ENCODE measurements around the gene LTO1.
"Not testable (repeated sequence)": the region's sequence is repeated elsewhere in the genome, so short reads cannot be mapped to it uniquely, and the experiment has no call there.

LTO1 gene

GRCh38 chr11:69632900-69633299, 42.3 kb downstream of the LTO1 start:
- DNase-seq (ENCODE audit: low spot score): no peak

- DNase-seq (ENCODE audit: low spot score): no peak
Observed at GRCh38 chr11:69630424-69630823, 44.7 kb downstream of the LTO1 start.

GRCh38 chr11:69630017-69630416, 45.1 kb downstream of the LTO1 start:
- no peak for DNase-seq (ENCODE audit: low spot score)

GRCh38 chr11:69627551-69627950, 47.6 kb downstream of the LTO1 start:
- DNase-seq (ENCODE audit: low spot score): no peak

GRCh38 chr11:69625476-69625875, 49.7 kb downstream of the LTO1 start:
- DNase-seq (ENCODE audit: low spot score): no peak

- no peak for DNase-seq (ENCODE audit: low spot score)
Observed at GRCh38 chr11:69624293-69624692, 50.9 kb downstream of the LTO1 start.

GRCh38 chr11:69622097-69622681, 53.0 kb downstream of the LTO1 start:
- DNase-seq (ENCODE audit: low spot score): not testable (repeated sequence)

GRCh38 chr11:69620683-69621290, 54.4 kb downstream of the LTO1 start:
- no peak for DNase-seq (ENCODE audit: low spot score)

GRCh38 chr11:69618237-69618636, 56.9 kb downstream of the LTO1 start:
- no peak for DNase-seq (ENCODE audit: low spot score)

- DNase-seq (ENCODE audit: low spot score): no peak
Observed at GRCh38 chr11:69617682-69618081, 57.5 kb downstream of the LTO1 start.

- DNase-seq (ENCODE audit: low spot score): no peak
Observed at GRCh38 chr11:69617220-69617619, 57.9 kb downstream of the LTO1 start.

All from LoVo (cell line).